C4-2B (cell line): Measurements from ENCODE around the gene ZNF620.

Experiments
- H3K27ac ChIP-seq: fragments of 450-650 bp; 2 replicates; pipeline ENCODE4 v1.5.1; 2017
- CTCF ChIP-seq: fragments of 450-650 bp; conservative IDR thresholded peaks from 2 replicates; pipeline ENCODE4 v1.5.1; 2017; ENCODE audit warnings: mild to moderate bottlenecking
- ZFX ChIP-seq: fragments of 450-650 bp; IDR thresholded peaks from 2 replicates; pipeline ENCODE4 v1.6.1; 2017

The ZNF620 gene

GRCh38 chr3:40566694-40567093, 60.9 kb downstream of the ZNF620 start:
- TF ChIP-seq CTCF (no peak), ZFX (no peak)
- no peak overlapping the region for H3K27ac ChIP-seq
